GM19395 (cell line): Measurements from ENCODE around the gene COTL1.

ENCODE experiments used
- ATAC-seq: cut with Tn5 transposase; IDR thresholded peaks from one replicate; pipeline ENCODE4 v1.9.1; 2021; ENCODE audit warnings: mild to moderate bottlenecking, moderate library complexity; ENCODE audit not compliant: unreplicated experiment

The COTL1 gene

GRCh38 chr16:84614968-84615813 lies 2.7 kb downstream of the COTL1 start:
- ATAC-seq: no peak

- ATAC-seq: no peak
Observed at GRCh38 chr16:84614623-84614967, 3.3 kb downstream of the COTL1 start.

- no peak for ATAC-seq
Observed at GRCh38 chr16:84614073-84614459, 3.8 kb downstream of the COTL1 start.

GRCh38 chr16:84613408-84614072 lies 4.3 kb downstream of the COTL1 start:
- no peak for ATAC-seq

- no peak for ATAC-seq
Observed at GRCh38 chr16:84612686-84613085, 5.2 kb downstream of the COTL1 start.

- ATAC-seq: no peak
Observed at GRCh38 chr16:84611041-84611440, 6.8 kb downstream of the COTL1 start.

GRCh38 chr16:84610376-84610775 lies 7.5 kb downstream of the COTL1 start:
- ATAC-seq: no peak

- no peak for ATAC-seq
Observed at GRCh38 chr16:84609563-84610177, 8.2 kb downstream of the COTL1 start.

- peak; percentile 29 for ATAC-seq
Observed at GRCh38 chr16:84608282-84608681, 9.6 kb downstream of the COTL1 start.

GRCh38 chr16:84607694-84608093 lies 10.2 kb downstream of the COTL1 start:
- ATAC-seq: peak; percentile 68

- no peak for ATAC-seq
Observed at GRCh38 chr16:84607061-84607460, 10.8 kb downstream of the COTL1 start.

GRCh38 chr16:84606081-84606875 lies 11.6 kb downstream of the COTL1 start:
- ATAC-seq: no peak

- no peak for ATAC-seq
Observed at GRCh38 chr16:84605339-84605848, 12.5 kb downstream of the COTL1 start.

- no peak for ATAC-seq
Observed at GRCh38 chr16:84604477-84605013, 13.3 kb downstream of the COTL1 start.

GRCh38 chr16:84603940-84604339 lies 13.9 kb downstream of the COTL1 start:
- ATAC-seq: no peak

GRCh38 chr16:84603140-84603816 lies 14.6 kb downstream of the COTL1 start:
- ATAC-seq: no peak

- ATAC-seq: peak; percentile 71
Observed at GRCh38 chr16:84600343-84601229, 17.3 kb downstream of the COTL1 start.

GRCh38 chr16:84599521-84600202 lies 18.2 kb downstream of the COTL1 start:
- peak; percentile 41 for ATAC-seq

GRCh38 chr16:84598360-84598759 lies 19.5 kb downstream of the COTL1 start:
- ATAC-seq: no peak
